ENCODE data around the gene BBX. TPM values are rescaled to one million over a fixed set of nuclear protein-coding genes. Genes with fewer than 3 reads are reported as not detected.

Gene BBX
- total RNA-seq, 1 experiment from 2014 or later, result 45.0 TPM

DNA sequence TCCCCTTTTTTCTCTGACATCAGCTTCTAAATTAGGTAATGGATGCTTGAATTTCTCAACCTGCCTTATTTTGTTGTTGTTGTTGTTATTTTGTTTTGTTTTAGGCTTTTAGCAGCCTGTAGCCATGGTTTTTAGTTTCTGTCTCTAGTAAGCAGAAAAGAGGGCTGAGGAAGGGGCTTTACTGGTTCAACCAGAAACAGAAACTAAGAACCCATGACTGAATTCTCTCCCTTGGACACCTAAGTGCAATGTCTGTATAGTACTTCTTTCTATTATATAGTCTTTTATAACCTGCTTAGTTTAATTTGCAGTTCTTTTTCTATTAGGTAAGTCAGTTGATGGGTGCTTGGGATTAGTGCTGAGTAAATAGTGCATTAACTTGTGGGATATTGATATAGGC lies 129.0 kb downstream of the BBX start:
- CTCF ChIA-PET, result no interaction called here
- H3K36me3 Mint-ChIP-seq, result peaks cover 34% of the 10 kb centered on the region
- POLR2A ChIA-PET, result no interaction called here
- ATAC-seq (no peak), DNase-seq (ENCODE audit: low spot score) (no peak)
- H3K4me1 Mint-ChIP-seq, result peaks cover 4% of the 10 kb centered on the region; the same call in 1 of the 2 replicates
- H3K9me3 Mint-ChIP-seq, result peaks cover 11% of the 10 kb centered on the region
- no peak overlapping the region for H3K27ac Mint-ChIP-seq
- H3K4me3 Mint-ChIP-seq, result no peak overlapping the region
- H3K27me3 Mint-ChIP-seq (ENCODE audit: low read depth), result no peaks in the 10 kb centered on the region
- TF ChIP-seq TEAD1 (CRISPR knock-in tag; IDR thresholded peaks at IDR 0.05) (no peak), EMX1 (CRISPR knock-in tag; IDR thresholded peaks at IDR 0.05) (no peak), SOX15 (CRISPR knock-in tag; IDR thresholded peaks at IDR 0.05) (no peak), ATF1 (CRISPR knock-in tag; IDR thresholded peaks at IDR 0.05) (no peak), CDX4 (CRISPR knock-in tag; IDR thresholded peaks at IDR 0.05; ENCODE audit: borderline replicate concordance) (no peak), TP53 (CRISPR knock-in tag; IDR thresholded peaks at IDR 0.05) (no peak), ZNF121 (CRISPR knock-in tag; IDR thresholded peaks at IDR 0.05) (no peak), ATF3 (CRISPR knock-in tag; conservative IDR thresholded peaks at IDR 0.05) (no peak), ZNF532 (CRISPR knock-in tag; IDR thresholded peaks at IDR 0.05; ENCODE audit: borderline replicate concordance) (no peak), ETV6 (CRISPR knock-in tag; IDR thresholded peaks at IDR 0.05) (no peak), SMAD3 (CRISPR knock-in tag; IDR thresholded peaks at IDR 0.05; ENCODE audit: borderline replicate concordance) (no peak), E2F5 (CRISPR knock-in tag; IDR thresholded peaks at IDR 0.05) (no peak), KAT7 (CRISPR knock-in tag; IDR thresholded peaks at IDR 0.05; ENCODE audit: borderline replicate concordance) (no peak)
- TF ChIP-seq, protein P1, sequence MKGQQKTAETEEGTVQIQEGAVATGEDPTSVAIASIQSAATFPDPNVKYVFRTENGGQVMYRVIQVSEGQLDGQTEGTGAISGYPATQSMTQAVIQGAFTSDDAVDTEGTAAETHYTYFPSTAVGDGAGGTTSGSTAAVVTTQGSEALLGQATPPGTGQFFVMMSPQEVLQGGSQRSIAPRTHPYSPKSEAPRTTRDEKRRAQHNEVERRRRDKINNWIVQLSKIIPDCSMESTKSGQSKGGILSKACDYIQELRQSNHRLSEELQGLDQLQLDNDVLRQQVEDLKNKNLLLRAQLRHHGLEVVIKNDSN (CRISPR knock-in tag; IDR thresholded peaks at IDR 0.05), result no peak
- TF ChIP-seq, protein P2, sequence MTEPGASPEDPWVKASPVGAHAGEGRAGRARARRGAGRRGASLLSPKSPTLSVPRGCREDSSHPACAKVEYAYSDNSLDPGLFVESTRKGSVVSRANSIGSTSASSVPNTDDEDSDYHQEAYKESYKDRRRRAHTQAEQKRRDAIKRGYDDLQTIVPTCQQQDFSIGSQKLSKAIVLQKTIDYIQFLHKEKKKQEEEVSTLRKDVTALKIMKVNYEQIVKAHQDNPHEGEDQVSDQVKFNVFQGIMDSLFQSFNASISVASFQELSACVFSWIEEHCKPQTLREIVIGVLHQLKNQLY (CRISPR knock-in tag; IDR thresholded peaks at IDR 0.05), result no peak
- TF ChIP-seq, protein P3, sequence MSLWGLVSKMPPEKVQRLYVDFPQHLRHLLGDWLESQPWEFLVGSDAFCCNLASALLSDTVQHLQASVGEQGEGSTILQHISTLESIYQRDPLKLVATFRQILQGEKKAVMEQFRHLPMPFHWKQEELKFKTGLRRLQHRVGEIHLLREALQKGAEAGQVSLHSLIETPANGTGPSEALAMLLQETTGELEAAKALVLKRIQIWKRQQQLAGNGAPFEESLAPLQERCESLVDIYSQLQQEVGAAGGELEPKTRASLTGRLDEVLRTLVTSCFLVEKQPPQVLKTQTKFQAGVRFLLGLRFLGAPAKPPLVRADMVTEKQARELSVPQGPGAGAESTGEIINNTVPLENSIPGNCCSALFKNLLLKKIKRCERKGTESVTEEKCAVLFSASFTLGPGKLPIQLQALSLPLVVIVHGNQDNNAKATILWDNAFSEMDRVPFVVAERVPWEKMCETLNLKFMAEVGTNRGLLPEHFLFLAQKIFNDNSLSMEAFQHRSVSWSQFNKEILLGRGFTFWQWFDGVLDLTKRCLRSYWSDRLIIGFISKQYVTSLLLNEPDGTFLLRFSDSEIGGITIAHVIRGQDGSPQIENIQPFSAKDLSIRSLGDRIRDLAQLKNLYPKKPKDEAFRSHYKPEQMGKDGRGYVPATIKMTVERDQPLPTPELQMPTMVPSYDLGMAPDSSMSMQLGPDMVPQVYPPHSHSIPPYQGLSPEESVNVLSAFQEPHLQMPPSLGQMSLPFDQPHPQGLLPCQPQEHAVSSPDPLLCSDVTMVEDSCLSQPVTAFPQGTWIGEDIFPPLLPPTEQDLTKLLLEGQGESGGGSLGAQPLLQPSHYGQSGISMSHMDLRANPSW (CRISPR knock-in tag; conservative IDR thresholded peaks at IDR 0.05; ENCODE audit: low read depth), result no peak

Measured in WTC11 (cell line).